Renal pelvis (tissue), 4 donors: Measurements from ENCODE around the gene NAALADL2. TPM values are rescaled to one million over a fixed set of nuclear protein-coding genes. Genes with fewer than 3 reads are reported as not detected.
"Not testable (repeated sequence)": the region's sequence is repeated elsewhere in the genome, so short reads cannot be mapped to it uniquely, and the experiment has no call there.

Experiments used
- DNase-seq: peaks from one replicate; pipeline ENCODE4 v3.0.0-alpha.2; 2013
- polyA plus RNA-seq, 3 donors: library from polyadenylated mRNA; unstranded; fragments of 120-200 nt; gene quantifications; one replicate each; pipeline ENCODE4 v1.2.1, GENCODE V29; 2013; ENCODE audit not compliant: insufficient read length in 3 of 3

NAALADL2 gene
- polyA plus RNA-seq, 3 donors, result 16.0 to 21.3 (median 17.7) TPM

DNA sequence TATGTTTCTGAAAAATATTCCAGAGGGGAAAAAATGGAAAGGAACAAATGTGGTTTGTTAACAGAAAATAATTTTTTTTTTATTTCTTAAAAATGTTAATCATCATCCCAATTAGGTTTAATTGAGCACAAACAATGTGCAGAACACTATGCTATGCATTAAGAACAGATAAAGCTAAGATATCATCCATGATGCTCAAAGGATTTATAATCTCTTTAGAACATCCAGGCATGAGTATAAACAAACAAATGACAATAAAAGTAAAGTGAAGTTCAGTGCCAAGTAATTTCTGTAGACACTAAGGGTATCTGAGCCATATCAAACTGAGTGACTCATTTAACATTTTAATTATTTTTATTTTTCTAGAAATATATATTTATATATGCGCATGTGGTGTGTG, 732.2 kb downstream of the NAALADL2 start:
- no peak for DNase-seq

DNA sequence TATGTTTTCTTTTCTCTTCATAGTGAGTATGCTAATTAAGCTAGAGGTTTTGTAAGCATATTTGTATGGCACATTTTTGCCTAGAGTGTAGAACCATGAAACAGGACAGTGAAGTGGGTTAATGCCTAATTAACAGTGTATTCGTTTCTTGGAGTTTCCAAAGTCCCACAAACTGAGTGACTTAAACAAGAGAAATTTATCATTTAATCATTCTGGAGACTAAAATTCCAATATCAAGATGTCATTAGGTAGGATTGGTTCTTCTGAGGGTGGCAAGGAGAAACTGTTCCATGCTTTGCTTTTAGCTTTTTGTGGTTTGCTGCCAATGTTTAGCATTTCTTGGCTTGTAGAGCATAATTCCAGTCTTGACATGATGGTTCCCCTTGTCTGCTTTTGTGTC, 734.2 kb downstream of the NAALADL2 start:
- DNase-seq, result no peak

GRCh38 chr3:175598740-175599139, 739.6 kb downstream of the NAALADL2 start:
- no peak for DNase-seq

DNA sequence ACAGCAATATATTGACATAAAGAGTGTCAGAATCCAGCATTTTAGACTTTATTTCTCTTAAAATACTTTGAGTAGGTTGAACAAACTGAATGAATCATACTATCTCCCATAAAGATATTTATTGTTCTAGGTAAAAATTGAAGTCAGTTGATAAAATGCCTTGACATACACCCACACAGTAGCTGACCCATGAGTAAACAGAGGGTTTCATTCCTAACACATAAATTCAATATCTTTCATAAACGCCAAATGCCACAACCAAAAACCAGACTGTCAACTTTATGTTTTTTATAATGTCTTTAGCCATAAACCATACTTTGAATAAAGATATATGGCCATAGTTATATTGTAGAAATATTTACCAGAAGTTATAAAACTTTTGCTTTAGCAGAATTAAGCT, 742.4 kb downstream of the NAALADL2 start:
- DNase-seq, result no peak

DNA sequence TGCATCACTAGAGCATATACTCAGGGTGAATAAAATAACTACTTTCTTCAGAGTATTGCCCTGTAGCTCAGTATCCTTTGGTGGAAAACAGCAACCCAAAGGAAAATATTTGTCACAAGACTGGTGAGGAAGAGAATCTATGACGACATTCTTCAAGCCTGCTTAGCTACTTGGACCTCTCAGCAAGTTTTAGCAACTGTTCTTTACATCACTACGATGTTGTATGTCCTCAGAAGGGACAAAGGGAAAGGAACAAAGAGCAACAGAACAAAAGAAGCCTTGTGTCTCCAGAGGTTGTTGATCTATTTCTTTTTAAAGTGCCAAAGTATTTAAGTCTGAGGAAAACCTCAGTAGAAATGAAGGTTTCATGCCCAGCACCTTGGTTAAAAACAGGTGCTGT, 746.7 kb downstream of the NAALADL2 start:
- no peak for DNase-seq

DNA sequence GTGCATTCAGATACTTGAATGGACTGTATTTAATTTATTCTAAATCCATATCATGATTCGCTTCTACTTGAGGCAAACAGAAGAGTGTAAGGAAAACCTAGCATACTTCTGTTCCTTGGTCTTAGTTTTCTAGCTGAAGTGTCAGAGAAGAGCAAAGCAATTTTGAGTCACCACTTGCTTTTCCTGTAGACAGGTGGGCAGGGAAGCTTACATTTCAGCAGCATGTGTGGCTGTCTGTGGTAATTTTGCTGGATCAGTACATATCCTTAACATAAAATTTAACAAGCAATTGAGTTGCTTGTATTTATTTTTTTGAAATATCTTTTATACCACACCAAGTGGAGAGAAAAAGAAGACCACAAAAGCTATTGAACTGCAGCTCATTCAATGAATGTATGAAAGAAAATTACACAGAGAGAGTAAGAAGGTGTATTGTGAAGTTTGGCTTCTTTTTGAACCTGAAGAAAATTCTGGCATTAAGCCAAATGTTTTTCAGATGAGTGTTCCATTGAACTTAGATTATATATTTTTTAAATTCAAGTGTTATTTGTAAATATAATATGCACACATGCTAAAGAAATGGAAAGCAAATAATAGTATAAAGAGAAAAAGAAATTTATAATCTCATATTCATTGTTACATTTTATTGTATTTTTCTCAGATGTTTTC, 747.6 kb downstream of the NAALADL2 start:
- DNase-seq, result no peak

DNA sequence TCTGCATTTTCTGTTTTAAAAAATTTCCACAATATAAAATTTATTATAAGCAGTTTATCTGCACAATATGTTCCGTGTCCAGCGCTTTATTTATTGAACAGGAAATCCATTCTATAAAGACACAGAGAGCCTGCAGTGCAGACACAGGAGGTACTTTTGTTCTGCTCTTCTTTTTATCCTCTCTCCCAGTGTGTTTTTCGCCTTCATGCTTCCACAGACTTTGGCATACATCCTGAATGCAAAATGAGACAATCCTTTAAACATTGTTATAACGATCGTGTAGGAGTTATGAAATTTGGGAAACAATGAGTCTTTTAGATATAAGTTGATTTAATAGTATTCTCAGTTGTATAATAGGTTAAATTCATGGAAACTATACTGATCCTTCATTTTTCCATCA, 749.2 kb downstream of the NAALADL2 start:
- no peak for DNase-seq

- no peak for DNase-seq
Measured at GRCh38 chr3:175608911-175609310, 749.8 kb downstream of the NAALADL2 start.

GRCh38 chr3:175612487-175613196, 753.5 kb downstream of the NAALADL2 start:
- DNase-seq, result no peak

DNA sequence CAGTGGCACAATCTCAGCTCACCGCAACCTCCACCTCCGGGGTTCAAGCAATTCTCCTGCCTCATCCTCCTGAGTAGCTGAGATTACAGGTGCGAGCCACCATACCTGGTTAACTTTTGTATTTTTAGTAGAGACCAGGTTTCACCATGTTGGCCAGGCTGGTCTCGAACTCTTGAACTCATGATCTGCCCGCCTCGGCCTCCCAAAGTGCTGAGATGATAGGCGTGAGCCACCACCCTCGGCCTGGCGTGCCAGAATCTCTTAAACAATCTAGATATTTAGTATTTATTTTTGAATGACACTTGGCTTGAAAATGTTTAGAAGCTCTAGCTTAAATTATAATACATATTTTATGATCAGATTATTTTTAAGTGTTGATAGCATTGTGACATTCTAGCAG, 755.0 kb downstream of the NAALADL2 start:
- not testable (repeated sequence) for DNase-seq

DNA sequence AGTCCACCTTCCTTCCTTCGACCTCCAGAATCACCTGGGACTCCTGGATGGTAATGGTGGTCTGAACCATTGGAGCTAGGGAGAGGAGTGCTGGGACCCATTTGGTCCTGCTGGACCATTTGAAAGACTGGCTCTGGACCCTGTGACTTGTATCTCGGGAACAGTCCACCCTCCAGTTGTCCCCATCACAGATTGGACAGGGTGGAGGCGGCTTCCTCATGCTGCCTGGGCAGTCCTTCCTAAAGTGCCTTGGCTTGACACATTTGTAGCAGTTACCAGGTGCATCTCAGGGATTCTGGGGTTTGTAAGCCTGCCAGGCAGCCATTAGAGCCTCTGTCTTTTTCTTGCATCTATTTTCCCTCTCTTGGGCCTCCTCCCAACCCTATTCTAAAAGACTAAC, 758.1 kb downstream of the NAALADL2 start:
- no peak for DNase-seq

DNA sequence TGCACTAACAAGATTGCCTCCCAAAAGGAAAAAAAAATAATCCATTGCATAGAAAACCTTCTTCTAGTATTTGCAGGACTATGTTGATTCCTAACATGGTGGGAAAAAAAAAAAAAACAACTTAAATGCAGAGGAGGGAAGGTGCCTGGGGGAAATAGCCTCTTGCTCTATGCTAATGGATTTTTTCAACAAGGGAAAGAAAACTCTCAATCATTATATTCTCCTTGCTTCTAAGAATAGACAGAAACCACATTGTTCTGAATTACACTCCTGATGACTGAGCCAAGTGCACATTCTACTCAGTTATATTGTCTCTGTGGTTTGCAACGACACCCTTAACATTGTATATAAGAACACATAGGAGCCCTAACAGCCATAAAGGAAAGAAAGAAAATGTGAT, 760.2 kb downstream of the NAALADL2 start:
- DNase-seq, result no peak

DNA sequence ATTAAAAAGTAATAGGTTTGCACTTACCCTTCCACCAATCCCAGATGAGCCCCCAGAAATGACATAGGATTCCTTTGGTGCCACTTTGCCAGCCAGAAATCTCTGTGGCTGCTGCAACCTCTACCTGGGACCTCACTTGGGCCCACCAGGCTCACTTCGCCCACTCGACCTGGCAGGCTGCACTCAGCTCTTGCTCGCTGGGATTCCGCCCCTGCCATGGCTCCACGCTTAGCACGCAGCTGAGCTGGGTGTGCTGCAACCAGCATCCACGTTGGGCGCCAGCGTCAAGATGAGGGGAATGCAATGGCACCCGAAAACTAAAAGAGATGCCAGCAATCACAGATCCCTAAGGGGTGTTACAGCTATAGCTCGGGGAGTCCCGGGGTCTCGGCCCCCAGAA, 761.0 kb downstream of the NAALADL2 start:
- no peak for DNase-seq

DNA sequence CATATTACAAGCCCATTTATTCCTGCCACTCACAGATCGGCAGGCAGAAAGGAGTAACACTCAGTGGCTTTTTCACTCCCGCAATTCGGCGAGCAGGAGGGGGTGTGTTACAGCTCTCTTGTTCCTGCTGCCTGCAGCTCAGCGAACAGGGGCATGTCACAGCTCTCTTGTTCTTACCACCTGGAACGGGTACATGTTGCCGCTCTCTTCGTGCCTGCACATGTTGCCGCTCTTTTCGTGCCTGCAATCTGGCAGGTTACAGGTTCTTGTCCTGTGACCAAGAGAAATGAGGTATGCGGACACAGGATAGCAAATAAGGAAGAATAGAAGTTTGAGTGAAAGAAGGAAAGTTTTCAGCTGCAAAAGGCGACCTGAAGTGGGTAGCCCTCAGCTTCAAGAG, 761.4 kb downstream of the NAALADL2 start:
- no peak for DNase-seq

GRCh38 chr3:175640958-175641357, 781.8 kb downstream of the NAALADL2 start:
- DNase-seq, result no peak

DNA sequence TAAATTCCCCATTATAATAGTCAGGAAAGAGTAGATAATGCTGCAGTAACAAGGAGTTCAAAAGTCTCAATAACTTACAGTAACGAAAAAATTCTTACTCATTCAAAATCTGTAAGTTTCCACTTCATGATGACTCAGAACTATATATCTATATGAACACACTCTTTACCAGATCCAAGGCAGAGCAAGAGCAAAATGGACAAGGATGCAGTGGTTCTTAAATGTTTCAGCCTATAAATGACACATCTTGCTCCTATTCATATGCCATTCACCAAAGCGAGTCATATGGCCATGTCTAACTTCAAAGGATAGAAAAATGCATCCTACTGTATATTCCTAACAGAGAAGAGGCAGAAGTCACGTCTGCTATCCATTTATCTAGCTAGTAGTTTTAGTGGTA, 787.7 kb downstream of the NAALADL2 start:
- no peak for DNase-seq

GRCh38 chr3:175648899-175649298, 789.8 kb downstream of the NAALADL2 start:
- DNase-seq, result no peak

DNA sequence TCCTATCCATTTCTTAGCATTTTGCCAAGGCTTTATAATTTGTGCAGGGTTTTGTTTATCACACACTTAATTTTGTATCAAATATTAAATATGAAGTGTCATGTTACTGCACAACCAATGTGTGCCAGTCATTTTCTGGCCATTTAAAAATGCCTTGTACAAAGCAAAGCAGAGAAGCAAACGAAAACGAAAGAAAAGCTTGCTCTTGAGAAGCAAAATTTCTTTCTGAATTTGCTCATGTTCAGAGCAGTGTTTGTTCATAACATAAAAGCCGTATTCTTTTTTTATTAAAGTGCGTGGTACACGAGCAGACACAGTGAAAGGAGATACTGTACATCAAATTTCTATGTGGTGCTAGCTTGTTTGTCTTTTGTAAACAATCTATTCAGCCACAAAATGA, 792.6 kb downstream of the NAALADL2 start:
- no peak for DNase-seq

DNA sequence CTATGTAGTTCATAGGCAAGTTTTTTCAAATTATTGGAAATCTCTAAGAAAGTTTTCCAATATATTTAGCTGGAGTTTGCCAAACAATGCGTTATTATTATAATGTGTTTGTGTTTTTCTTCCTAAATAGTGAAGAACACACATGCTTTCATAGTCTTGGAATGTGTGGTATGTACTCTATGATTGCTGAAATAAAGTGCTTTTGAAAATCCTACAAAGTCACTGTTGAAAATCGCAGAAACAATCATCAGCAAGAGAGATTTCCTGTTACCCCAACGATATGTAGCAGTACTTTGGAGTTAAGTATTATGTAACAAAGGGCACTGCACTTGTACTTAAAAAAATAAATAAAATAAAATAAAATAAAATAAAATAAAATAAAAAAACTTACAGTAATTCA, 796.2 kb downstream of the NAALADL2 start:
- no peak for DNase-seq

DNA sequence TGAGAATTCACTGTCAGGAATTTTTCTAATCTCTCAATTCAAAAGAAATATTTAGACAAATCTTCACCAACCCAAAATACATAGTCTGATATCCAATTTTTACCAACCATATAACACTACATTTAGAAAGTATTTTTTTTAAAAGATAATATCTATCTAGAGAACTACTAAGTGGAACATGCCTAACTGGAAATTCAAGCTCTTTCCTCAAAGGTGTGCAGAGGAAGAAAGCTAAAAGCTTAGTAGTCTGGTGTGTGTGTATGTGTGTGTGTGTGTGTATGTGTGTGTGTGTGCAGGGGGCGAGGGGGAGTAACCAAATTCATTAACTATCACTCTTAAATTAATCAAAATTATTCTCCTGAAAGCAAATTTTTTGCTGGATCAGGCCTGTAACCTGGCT, 797.3 kb downstream of the NAALADL2 start:
- DNase-seq, result no peak

DNA sequence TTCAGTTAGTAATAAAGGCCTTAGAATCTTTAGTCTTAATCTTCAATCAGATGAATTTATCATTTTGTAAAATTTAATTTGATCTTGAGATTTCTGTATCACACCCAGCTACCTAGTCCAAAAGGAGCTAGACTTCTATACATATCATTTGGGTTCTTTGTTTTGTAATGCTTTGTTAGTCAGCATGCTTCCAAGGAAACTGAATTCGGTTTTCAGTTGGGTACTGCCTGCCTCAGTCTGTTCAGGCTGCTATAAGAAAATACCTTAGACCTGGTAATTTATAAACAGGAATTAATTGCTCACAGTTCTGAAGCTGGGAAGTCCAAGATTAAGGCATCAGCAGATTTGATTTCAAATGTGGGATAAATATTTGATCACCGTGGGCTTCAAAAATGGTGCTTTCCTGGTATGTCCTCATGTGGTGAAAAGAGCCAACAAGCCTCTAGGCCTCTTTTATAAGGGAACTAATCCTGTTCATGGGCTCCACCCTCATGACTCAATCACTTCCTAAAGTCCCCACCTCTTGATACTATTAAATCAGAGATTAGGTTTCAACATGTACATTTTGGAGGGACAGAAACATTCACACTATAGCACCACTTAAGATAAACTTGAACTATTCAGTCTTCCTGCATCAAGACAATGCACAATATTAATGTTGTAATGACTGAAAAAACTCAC, 800.7 kb downstream of the NAALADL2 start:
- no peak for DNase-seq

GRCh38 chr3:175662815-175663214, 803.7 kb downstream of the NAALADL2 start:
- no peak for DNase-seq

- DNase-seq, result no peak
Measured at GRCh38 chr3:175664911-175665310, 805.8 kb downstream of the NAALADL2 start.
